ENCODE measurements around the gene GLI3.

The GLI3 gene

DNA sequence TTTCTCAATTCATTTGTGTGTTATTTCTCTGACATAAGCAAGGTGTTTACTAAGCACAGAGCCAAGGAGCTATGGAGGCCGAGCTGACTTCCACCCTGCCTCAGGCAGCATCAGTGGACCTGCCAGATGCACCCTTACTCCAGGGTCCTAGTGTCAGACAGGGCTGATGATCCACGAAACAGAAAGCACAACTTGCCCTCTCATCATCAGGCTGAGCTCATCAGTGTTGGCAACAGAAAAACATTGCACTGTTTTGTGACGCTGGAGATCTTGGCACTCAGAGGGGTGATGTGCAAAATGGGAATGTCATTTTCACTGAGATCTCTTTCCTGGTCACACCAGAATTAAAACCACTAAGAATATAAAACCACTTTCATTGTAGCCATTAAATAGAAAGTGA lies 201.8 kb downstream of the GLI3 start:
- DNase-seq (ENCODE audit: low spot score): peak; percentile 33

DNA sequence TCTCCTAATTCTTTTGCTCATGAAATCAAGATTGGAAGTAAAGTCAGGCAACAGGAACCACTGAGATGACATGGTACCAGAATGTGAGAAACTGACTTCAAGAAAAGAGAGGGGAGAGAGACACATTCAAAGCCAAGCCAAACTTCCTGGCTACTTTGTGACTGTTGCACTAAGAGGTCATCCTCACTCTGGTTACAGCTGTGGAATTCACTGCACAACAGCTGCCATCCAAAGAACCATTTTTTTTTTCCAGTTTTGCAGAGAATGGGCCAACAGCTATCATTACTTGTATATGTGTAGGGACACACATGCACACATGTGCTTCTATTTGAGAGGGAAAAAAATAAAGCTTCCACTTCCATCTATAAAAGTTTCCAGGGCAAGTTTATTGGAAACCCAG lies 203.5 kb downstream of the GLI3 start:
- DNase-seq (ENCODE audit: low spot score): no peak

DNA sequence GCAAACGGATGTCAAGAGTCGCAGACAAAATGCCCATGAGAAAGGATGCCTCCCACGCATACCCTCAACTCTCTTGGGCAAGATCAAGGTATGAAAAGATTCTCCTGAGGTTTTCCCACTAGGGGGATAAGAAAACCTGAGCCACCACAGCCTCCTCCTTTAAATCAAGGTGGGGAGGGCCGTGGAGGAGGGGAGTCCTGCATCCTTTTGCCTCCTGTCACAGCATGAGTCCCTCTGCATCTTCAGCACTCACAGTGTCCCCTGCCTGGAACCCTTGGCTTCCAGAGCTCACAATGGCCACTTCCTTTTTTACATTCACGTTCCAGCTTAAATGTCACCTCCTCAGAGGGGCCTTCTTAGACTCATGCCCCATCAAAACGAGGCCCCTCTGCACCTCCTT lies 207.6 kb downstream of the GLI3 start:
- DNase-seq (ENCODE audit: low spot score): no peak

DNA sequence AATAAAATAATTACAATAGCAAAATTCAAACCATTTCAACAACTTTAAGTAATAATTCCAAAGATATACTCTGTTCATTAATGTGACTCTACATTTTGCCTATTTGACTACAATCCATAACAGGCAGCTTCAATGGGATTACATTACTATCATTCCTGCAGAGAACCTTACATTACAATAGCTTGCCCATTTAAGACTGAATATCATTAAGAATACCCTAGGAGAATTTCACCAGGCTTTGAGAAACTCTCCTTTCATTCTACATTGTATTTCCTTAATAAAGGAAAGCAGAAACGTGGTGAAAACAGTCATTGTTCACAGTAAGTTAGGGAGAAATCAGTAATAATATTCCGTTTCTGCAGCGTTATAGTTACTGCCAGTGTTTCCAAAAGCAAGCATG lies 209.5 kb downstream of the GLI3 start:
- no peak for DNase-seq (ENCODE audit: low spot score)

DNA sequence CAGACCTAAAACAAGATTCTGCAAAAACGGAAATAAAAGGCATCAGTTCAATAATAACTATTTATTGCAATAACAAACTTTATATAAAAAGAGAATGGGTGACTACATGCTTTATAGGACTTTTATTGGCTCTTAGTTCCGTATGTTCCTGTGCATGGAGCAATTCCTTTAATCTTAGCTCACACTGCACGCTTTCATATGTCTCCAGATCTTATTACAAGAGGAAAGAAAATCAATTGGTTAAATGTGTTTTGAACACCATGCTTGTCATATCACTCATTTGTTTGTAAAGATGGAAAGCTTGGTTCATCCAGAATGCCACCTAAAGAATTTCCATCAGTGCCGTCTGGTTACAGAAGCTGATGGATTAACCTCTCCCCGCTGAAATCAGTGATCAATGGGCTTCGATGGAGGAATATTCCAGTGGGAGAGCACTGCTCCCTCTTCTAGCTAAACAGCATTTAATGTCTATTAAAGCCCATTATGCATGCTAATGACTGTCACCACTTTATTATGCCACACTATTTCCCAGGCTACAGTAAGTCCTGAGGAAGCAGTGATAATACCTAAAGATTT lies 210.3 kb downstream of the GLI3 start:
- no peak for DNase-seq (ENCODE audit: low spot score)

DNA sequence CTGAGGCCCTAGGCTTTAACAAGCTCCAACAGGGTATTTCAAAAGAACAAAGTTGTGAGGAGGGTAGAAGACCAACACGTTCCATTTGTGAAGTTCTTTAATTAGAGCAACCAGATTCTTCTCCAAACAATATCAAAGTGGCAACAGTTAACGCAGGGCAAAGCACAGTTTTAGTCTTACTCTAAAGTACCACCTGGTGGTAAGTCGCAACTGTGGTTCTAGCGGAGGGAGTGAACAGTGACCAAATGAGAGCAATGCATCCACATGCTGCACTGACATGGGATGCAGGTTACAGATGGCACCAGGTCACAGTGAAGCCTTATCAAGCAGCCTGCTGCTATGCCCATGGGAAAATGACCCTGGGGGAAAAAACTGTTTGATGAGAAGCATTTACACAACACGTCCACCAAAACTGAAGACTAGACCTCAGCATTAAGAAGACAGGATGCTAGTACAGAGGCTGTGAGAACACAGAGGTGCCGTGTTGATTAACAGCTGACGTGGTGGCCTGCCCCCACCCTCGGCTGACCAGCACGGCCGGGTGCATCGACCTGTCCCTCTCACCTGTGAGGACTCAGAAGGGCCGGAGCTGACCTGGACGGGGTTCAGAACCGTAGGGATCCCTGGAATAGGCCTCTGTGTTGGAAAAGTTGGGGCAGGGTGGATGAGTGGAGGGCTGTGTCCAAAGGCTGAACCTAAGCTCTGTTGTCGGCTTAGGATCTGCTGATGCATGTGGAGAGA lies 211.2 kb downstream of the GLI3 start:
- DNase-seq (ENCODE audit: low spot score): no peak

DNA sequence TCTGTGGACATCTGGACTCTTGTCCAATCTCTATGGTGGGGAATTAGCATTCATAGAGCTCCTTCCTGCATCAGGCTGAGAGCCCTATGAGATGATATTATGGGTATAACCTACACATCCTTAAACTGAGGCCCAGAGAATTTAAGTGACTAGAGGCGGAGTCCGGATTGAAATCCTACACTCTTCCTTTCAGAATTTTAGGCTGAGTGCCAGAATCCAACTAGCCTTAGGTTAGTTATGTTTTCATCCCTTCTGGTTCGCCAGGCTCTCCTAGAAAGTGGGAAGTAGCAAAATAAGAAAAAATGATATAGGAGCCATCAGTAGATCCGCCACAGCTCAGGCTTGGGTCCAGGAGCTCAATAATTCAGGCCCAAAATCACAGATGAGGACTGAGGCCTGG lies 212.5 kb downstream of the GLI3 start:
- DNase-seq (ENCODE audit: low spot score): no peak

DNA sequence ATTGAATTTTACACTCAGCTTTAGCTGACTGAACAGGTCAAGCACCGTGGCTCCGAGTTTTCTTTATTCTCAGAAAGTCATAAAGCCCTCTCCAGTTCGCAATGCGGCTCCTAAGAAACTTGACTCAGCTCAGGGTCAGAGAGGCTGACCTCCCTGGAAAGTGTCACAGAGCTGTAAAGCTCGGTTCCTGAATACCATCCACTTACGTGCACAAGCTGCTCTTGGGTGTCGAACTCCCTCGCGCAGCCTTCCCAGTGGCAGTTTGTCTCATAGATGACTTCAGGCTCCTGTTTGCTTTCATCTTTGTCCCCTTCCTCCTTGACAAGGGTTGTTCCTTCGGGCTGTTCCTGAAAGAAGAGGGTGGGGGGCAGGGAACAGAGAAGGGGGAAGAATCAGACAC lies 213.7 kb downstream of the GLI3 start:
- DNase-seq (ENCODE audit: low spot score): no peak

DNA sequence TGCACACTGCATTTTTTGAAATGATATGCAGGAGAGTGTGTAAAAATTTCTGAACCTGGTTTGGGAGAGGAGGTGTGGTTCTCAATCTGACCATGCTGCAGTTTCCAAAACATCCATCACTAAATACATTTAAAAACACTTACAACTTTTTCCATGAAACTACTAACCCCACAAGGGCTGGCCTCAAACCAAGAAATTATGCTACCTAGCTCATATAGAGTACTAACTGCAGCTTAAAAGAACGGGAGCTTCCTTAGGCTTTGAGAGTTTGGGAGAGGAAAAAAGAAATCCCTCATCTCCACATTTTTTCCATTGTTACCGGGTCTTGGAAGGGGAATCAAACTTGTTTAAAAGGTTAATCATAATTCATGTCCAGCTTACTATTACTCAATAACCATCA lies 214.2 kb downstream of the GLI3 start:
- DNase-seq (ENCODE audit: low spot score): no peak

DNA sequence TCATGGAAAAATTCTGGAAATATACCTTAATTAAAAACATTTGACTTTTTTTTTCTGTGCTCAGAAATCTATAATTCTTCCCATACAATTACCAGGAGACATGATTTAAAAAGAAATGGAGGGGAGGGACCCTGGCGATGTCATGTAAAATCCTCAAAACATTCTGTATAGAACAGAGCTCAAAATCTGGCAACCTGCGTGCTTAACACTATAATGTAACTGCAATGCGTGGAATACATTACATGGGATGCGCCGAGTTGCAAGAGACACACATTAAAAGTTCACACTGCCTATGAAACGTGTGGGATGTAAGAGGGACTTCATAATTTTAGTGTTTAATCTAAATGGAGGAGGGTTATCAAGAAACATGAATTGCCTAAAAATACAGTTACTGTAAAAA lies 215.0 kb downstream of the GLI3 start:
- no peak for DNase-seq (ENCODE audit: low spot score)

DNA sequence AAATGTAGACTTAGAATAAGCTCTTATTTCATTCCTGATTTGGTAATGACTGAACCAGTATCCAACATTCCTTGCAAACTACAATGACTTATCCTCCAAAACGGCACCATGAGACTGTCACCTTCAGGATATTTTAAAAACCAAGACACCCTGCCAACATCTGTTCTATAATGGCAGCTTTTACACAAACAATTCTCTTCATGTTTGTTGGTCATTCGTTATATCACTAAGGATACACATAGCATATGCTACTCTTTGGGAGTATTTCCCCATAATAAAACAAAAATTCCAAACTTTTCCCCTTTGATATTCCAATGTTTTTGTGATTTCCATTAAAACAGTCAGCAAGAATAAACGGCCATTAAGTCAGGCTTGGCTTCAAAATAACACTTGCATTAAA lies 215.4 kb downstream of the GLI3 start:
- no peak for DNase-seq (ENCODE audit: low spot score)

DNA sequence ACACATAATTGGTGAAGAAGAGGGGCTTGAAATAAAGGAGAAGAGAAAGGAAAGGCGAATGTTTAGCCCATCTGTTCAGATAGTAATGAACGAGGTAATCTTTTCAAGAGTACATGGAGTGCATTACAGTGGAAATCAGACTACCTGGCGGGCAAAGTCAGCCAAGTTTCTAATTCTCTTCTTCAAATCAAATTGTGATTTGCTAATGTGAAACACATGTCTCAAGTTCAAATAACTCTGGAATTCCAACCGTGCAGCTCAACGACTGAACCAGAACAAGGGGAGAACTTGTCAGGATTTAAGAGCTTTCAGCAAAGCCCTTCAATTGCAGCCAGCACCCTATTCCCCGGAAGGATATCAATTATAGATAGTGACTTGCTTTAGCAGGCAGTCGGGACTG lies 216.9 kb downstream of the GLI3 start:
- DNase-seq (ENCODE audit: low spot score): no peak

DNA sequence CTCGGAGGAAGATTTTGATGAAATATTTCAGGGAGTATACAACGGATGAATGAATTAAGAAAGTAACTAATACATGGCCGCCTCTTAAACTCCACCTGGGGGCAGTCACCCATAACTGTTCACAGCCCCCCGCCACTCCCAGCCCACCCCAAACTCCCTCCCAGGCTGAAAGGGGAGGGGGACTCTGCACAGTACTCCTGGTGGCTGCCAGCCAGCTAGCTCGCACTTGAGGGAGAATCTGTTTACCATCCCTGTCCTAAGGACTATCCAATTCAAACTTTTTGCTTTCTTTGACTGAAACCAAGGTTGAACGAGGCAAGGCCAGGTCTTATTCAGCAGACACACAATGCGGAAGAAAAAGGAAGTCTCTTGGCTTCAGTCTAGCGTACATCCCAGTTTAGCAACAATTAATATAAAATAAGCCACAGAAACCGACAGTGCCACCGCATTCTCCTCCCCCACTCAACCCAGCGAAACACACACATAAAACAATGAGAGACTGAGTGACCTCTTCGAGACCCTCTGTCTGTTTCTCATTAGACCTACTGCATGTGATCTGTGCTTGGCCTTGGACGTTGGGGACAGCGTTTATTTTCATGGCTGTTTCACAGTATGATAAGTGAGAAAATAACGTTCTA lies 219.5 kb downstream of the GLI3 start:
- DNase-seq (ENCODE audit: low spot score): no peak

DNA sequence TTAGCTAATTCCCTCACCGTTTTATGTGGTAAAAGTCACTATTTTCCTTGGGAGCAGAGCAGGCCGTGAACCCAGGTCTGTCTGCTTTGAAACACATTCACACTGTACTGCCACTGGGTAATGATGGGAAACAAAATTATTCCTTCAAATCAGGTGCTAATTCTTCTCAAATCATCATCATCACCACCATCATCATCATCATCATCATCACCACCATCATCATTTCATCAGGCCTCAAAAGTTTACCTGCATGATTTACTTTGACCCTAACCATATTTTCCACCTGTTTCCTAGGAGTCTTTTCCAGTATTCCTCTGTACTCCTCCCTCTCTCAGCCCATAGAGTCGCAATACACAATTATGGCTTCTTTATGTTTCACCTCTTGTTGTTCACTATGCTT lies 220.5 kb downstream of the GLI3 start:
- no peak for DNase-seq (ENCODE audit: low spot score)

DNA sequence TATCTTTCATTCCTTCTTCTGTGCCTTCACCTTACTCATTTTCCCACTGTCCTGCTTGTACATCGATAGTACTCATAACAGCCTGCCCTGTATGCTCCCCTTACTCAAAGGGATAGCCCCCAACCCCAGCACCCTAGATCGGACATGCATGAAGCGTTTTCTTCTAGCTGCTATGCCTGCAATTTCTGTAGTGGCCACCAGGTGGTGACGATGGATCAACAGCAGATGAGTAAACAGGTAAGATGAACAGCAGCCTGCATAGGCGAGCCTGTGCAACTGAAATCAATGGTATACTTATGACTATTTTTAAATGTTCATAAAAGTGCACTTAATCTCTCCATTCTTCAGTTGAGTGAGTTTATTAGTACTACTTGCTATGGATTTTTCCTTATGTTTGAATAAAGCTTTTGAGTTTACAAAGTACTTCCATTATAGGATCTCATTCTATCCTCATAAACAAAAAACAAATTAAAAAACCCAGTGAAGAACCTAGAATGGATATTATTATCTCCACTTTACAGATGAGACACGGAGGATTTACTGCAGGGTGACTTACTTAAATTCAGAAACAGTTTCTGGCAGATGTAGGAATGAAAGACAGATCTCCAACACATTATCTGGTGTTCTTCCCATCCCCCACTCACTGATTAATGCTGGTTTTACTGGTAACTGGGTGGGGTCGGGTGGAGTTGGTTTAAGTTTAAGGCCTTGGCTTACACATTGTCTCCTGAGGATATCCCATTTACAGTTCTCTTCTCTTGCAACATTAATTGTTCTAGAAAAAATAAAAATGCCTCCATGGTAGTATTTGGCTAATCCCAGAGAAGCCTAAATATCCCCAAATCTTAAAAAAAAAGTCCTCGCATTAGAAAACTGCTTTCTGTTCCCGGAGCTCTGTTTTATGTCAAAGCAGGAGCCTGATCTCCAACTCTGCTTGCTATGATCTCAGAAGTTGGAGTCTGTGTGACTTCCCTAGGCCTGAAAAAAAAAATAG lies 222.1 kb downstream of the GLI3 start:
- DNase-seq (ENCODE audit: low spot score): no peak

DNA sequence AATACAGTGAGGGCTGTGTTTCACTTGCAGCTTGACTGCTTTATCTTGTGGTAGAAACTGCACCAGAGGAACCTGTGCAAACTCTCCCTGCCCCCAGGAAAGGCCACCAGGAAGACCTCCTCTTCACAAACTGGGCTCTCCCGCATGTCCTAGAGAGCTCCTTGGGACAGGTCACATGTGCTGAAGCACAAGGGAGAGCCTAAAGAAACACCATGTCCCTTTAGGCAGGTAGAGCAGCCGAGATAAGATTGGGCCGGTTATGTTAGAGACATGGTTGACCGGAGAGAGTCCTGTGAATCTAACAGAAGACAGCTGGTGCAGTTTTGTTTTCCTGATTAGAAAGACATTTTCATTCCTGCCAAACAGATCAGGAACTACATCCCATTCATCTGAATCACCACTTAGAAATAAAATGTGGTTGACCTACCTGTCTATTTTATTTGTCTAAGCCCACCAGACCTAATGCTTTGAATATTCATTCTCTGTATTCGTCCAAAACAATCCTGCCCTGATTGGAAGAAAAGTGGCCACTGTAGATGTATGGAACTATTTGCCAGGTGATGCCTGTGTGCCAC lies 224.1 kb downstream of the GLI3 start:
- no peak for DNase-seq (ENCODE audit: low spot score)

DNA sequence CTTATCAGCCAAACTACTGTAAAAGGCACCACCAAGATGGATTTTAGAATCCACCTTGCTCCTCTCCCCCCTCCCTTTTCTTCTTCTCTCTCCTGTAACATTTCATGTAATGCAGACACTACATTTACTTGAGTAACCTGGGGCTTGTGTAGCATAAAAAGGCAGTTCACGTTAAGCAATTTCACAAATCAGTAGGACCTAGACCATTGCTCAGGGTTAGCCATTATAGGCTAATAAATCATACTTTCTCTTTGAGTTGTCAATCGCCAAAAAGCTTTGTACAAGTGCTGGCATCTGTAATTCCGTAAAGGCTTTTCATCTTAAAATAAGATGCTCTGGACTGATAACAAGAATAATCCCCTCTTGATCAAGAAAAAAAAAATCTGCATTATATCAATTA lies 224.7 kb downstream of the GLI3 start:
- DNase-seq (ENCODE audit: low spot score): no peak

DNA sequence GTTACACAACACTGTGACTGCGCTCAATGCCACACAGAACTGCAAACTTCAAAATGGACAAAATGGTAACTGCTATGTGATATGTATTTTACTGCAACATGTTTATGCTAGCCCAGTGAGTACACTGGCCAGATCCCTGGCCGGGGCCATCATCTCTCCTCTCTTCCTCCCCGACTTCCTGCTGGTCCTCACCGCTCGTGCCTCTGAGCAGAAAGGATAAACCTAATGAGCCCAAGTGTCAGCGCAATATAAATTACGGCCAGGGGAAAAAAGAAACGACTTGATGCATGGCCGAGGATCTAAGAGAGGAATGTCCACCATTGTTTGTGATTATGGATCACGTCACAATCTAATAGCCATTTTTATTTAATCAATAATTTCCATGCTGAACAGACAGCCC lies 225.2 kb downstream of the GLI3 start:
- DNase-seq (ENCODE audit: low spot score): no peak

DNA sequence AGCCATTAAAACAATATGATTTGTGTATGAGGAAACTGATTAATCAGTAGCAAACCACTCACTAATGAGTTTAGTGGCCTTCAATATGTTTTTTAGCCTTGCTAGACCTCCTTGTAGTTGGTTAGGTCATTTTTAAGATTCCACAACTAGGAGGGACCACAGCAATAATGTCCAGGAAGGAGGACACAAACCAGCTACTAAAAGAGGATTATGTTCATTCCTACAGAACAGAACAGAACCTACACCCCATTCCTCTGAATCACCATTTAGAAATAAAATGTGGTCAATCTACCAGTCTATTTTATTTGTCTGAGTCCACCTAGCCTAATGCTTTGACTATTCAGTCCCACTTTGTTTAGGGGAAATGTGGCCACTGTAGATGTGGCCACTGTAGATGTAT lies 226.3 kb downstream of the GLI3 start:
- DNase-seq (ENCODE audit: low spot score): no peak

DNA sequence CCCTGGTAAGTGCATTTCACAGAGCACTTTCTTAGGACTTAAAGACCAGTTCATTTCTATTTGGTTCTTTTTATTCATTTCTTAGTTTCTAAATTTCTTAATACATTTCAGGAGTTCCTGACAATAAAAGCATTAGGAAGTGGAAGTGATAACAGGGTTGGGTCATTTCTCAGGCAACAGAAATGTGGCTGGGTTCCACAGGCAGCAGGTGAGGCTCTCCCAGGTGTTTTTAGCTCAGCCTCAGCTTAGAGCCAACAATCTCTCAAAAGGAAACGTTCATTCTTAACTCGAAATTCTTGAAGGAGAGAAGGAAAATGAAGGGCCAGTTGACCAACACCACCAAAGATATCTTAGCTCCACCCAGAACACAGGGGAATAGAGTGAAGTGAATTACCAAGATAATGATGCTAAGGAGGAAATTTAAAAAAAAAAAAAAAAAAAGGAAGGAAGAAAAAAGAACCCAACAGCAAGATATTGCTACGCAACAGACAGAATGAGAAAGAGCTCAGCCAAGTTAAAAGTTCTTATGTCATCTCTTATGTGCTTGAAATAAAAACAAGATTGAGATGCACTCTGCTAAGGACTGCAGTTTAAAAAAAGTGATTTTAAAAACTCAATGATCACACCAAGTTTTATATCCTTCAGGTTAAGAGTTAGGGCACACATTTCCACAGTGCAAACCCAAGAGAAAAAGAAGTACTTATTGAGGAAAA lies 230.1 kb downstream of the GLI3 start:
- no peak for DNase-seq (ENCODE audit: low spot score)

DNA sequence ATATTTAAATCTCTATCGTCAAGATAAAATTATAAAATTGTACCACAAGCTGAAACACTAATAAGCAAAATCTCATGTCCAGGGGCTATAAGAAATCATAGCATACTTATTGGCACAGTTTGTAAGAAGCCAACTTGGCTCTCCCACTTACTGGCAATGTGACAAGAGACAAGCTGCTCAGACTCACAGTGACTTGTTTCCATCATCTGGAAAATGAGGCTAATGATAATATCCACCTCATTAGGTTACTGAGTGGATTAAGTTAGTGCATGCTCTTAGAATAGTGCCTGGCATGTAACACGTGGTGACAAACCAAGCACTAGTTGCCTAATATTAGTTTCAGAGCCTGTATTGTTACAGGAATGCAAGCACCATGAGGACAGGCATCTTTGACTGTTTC lies 234.4 kb downstream of the GLI3 start:
- DNase-seq (ENCODE audit: low spot score): no peak

Measured in globus pallidus (tissue), 1 donor.